ENCODE measurements around the gene IFIT3.

DNA sequence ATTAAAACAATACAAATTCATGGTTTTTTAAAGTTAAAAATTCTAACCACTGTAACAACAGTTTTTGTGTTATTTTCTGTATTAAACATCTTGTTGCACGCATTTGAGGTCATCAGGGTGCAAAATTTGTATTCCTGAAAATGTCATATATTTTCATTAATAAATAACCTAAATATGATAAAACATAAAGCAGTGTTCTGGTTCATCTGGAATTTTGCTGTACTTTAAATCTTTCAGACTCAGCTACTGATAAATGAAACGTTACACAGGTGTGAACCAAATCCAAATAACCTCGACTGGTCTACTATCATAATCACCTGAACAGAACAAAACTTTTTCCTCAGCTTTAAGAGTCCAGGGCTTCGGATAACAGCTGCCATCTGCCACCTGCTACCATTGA, 19.1 kb upstream of the IFIT3 start:
- TF ChIP-seq CTCF (IDR thresholded peaks at IDR 0.05; ENCODE audit: borderline replicate concordance, extremely low read depth, low read length, poor library complexity, severe bottlenecking), result no peak
- TF ChIP-seq EZH2 (IDR thresholded peaks at IDR 0.05; ENCODE audit: borderline replicate concordance, low read depth, low read length, severe bottlenecking), result no peak
